GM21528 (cell line): ENCODE results near the gene ADAMTS17.

ENCODE experiments used
- ATAC-seq: cut with Tn5 transposase; IDR thresholded peaks from one replicate; pipeline ENCODE4 v1.9.1; 2021; ENCODE audit warnings: mild to moderate bottlenecking, moderate library complexity; ENCODE audit not compliant: unreplicated experiment, low FRiP score

The ADAMTS17 gene, protein sequence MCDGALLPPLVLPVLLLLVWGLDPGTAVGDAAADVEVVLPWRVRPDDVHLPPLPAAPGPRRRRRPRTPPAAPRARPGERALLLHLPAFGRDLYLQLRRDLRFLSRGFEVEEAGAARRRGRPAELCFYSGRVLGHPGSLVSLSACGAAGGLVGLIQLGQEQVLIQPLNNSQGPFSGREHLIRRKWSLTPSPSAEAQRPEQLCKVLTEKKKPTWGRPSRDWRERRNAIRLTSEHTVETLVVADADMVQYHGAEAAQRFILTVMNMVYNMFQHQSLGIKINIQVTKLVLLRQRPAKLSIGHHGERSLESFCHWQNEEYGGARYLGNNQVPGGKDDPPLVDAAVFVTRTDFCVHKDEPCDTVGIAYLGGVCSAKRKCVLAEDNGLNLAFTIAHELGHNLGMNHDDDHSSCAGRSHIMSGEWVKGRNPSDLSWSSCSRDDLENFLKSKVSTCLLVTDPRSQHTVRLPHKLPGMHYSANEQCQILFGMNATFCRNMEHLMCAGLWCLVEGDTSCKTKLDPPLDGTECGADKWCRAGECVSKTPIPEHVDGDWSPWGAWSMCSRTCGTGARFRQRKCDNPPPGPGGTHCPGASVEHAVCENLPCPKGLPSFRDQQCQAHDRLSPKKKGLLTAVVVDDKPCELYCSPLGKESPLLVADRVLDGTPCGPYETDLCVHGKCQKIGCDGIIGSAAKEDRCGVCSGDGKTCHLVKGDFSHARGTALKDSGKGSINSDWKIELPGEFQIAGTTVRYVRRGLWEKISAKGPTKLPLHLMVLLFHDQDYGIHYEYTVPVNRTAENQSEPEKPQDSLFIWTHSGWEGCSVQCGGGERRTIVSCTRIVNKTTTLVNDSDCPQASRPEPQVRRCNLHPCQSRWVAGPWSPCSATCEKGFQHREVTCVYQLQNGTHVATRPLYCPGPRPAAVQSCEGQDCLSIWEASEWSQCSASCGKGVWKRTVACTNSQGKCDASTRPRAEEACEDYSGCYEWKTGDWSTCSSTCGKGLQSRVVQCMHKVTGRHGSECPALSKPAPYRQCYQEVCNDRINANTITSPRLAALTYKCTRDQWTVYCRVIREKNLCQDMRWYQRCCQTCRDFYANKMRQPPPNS

DNA sequence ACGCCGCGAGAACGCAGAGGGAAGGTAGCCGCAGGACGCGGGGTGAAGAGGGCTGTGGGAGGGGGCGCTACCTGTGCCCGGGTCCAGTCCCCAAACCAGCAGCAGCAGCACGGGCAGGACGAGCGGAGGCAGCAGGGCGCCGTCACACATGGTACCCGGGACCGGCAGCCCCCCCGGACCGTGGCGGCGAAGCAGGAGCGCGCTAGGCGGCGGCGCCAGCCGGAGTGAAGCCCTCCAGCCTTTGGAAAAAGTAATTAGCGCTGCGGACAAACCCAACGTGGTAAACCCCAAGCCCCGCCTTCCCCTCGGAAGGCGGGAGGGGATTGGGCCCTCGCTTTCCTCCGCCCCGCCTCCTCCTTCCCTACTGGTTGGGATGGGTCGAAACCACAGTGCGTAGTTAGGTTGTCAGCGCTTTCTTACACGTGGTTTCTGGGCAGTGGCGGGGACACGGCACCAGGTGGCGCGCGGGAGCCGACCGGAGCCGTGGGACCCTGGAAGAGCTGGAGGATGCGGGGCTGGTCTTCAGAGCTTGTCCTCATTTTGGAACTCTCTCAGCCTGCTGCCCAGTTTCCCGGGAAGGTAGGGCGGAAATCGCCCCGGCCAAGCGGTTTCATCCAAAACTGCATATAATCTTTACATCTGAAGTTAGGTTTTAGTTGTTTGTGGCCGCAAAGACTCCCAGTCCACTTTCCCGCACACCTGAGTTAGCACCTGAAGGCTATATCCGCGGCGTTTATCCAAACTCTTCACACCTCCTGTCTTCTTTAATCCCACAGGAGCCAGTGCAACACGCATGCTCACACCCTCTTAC lies at the start of gene ADAMTS17:
ADAMTS17 (minus strand) TSS at position 226 of the 811 bp plus-strand sequence; CDS start at position 150, 76 bp downstream.
- ATAC-seq: peak; percentile 97

DNA sequence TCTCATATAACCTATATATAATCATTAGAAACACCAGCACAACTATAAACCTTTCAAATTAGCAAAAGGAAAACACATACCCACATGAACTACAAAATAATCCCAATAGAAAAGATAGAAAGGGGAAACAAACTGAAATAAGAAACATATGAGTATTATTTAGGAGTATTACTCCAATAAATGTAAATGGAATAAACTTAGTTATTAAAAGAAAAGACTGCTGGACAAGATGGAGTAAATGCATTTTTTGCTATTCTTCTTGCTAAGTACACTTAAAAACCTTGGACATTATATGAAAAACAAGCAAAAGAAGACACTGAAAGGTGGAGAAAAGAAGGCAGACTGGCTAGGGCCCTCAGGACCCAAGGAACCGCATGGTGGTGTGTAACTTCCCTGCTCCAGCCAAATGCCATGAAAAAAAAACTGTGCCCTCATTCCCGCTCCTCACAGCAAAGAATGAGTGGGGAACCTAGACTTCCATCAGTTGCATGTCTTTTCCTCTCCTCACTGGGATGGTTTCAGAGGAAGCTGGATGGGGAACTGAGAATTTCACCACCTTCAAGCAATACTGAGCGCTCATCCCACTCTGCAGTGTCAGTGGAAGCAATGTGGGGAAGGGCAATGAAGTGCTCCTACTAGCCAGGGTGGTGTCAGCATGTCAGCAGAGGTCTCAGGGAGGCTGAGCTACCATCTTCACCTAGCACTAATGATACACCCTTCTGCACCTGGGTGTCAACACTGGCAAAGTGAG lies 43.7 kb upstream of the ADAMTS17 start:
- no peak for ATAC-seq

GRCh38 chr15:100384108-100384410 lies 42.3 kb upstream of the ADAMTS17 start:
- no peak for ATAC-seq

GRCh38 chr15:100383302-100384107 lies 41.7 kb upstream of the ADAMTS17 start:
- ATAC-seq: no peak

DNA sequence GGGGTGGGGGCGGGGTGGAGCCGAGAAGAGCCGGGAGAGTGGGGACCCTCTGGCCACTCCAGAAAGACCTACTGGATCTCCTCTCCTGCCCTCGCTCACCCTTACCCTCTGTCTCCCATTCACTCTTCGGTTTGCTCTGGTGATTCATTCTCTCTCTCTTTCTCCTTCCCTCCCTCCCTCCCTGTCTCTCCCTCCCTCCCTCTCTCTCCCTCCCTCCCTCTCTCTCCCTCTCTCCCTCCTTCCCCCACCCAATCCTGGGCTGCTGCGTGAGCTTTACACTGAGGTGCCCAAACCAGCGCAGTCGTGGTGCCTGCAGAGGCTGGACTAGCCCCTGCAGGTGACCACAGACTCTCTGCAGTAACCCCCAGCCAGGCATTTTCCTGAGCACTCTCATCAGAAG lies 32.2 kb upstream of the ADAMTS17 start:
- ATAC-seq: no peak

GRCh38 chr15:100373120-100373896 lies 31.5 kb upstream of the ADAMTS17 start:
- ATAC-seq: no peak

- ATAC-seq: no peak
Measured at GRCh38 chr15:100372739-100373119, 31.0 kb upstream of the ADAMTS17 start.

GRCh38 chr15:100355342-100355741 lies 13.6 kb upstream of the ADAMTS17 start:
- no peak for ATAC-seq

DNA sequence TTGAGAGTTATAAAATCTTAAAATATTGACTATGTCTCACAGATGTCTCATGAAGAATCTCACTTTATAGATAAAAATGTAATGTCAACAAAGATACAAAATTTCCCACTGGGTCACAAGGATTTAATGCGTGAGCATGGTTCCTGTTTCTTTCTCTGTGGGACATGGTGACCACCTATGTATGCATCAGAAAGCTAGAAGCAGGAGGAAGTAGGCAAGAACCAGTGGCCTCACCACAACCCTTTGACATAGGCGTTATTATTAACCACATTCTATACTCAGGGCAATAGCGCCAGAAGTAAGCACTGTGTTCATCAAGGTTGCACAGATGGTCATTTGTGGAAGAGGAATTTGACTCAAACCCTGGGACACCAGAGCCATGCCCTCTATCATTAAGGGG lies 11.7 kb upstream of the ADAMTS17 start:
- ATAC-seq: no peak

DNA sequence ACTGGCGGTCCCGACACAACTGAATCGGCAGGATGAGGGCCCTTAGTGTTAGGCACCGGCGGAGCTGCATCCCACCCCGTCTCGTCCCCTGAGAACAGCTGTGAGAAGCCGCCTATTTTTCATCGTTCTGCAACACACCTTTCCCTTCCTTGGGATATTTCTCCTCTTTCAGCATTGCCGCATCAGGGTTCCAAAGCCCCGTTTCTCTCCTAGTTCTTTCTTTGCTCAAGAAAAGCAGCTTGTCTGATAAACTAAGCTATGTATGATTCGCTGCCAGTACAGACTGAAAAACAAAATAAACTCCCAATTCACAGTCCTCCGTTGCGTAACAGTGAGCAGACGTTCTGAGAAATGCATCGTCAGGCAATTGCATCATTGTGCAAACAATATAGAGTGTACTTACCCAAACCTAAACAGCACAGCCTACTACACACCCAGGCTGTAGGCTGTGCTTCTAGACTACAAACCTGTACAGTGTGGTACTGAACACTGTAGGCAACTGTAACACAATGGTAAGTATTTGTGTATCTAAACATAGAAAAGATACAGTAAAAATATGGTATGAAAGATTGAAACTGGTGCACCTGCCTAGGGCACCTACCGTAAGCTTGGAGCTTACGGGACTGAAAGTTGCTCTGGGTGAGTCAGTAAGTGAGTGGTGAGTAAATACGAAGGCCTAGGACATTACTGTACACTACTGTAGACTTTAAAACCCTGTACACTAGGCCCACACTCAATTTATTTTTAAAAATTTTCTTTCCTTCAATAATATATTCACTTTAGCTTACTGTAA lies 8.9 kb upstream of the ADAMTS17 start:
- no peak for ATAC-seq

GRCh38 chr15:100349696-100350433 lies 8.1 kb upstream of the ADAMTS17 start:
- ATAC-seq: peak; percentile 95

GRCh38 chr15:100349321-100349695 lies 7.5 kb upstream of the ADAMTS17 start:
- ATAC-seq: no peak

DNA sequence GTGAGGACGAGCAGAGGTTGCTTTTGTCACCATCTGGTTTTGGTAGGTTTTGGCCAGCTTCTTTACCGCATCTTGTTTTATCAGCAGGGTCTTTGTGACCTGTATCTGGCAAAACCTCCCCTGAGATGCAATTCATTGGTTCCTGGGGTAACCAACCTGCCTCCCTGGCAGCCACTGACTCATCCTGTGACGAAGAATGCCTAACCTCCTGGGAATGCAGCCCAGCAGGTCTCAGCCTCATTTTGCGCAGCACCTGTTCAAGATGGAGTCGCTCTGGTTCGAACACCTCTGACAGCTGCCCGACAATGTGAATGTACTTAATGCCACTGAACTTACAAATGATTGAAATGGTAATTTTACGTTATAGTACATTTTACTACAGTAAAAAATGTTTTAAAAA lies 6.8 kb upstream of the ADAMTS17 start:
- no peak for ATAC-seq

GRCh38 chr15:100346866-100347512 lies 5.2 kb upstream of the ADAMTS17 start:
- ATAC-seq: no peak

- ATAC-seq: no peak
Measured at GRCh38 chr15:100345438-100345837, 3.7 kb upstream of the ADAMTS17 start.

- no peak for ATAC-seq
Measured at GRCh38 chr15:100343251-100343650, 1.5 kb upstream of the ADAMTS17 start.
